ENCODE data around the gene TCFL5. TPM values are rescaled to one million over a fixed set of nuclear protein-coding genes. Genes with fewer than 3 reads are reported as not detected.

TCFL5 gene
- total and polyA plus RNA-seq, 2 donors (not counting 3 experiments of a cell fraction or from before 2014, with no cell fraction given), result 4.4 to 11.1 TPM

DNA sequence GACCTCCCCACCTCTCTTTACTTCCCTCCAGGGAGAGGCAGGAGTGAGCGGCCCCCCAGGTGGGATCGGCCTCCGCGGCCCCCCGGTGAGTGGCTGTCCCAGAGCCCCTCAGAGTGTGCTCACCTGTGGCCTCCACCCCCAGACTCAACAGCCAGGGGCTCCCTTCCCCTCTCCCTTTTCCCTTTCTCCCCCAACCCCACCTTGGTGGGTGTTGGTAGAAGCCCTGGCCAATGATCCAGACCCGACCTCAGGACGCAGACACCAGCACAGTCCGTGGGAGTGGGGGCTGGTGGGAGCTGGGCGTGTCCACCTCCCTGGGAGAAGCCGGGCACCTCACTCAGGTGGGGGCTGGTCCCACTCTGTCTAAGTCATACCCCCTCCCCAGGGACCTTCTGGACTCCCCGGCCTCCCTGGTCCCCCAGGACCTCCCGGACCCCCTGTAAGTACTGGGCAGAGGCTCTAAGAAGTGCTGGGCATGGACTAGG, 39.9 kb downstream of the TCFL5 start:
- no peak overlapping the region for H2AFZ ChIP-seq (ENCODE audit: low read depth, low read length)
- ChIA-PET POLR2A (no interaction called here), CTCF (interaction anchor here (1.1 to 2.0 kb wide), 3 partner anchors 11 to 25 kb away, joined by 4 to 14 read pairs (median 8); partner anchors contain the start of gene MRGBP)
- FAIRE-seq (no peak), DNase-seq (ENCODE audit: low read depth, low spot score) (no peak)
- H3K79me2 ChIP-seq (ENCODE audit: control insufficient read depth, insufficient read depth, low read length), result no peaks in the 10 kb centered on the region
- no peak overlapping the region for H3K27ac ChIP-seq (ENCODE audit: insufficient read depth, low read depth, low read length)
- no peak overlapping the region for H3K4me3 ChIP-seq (replicated peaks in 1 of 3; ENCODE audit: insufficient read depth in 1 of 3, low read depth in 1 of 3, low read length in 3 of 3)
- peaks cover 15% of the 10 kb centered on the region for H3K4me1 ChIP-seq (ENCODE audit: control insufficient read depth, extremely low read depth, insufficient read depth, low read length)
- no TSS peak for BruUV-seq (replicated peaks)
- no peaks in the 10 kb centered on the region for H3K9me1 ChIP-seq (replicated peaks; ENCODE audit: control insufficient read depth, extremely low read depth, insufficient read depth, low read length)
- H4K20me1 ChIP-seq (replicated peaks; ENCODE audit: control insufficient read depth, extremely low read depth, insufficient read depth, low read length), result no peaks in the 10 kb centered on the region
- H3K27me3 ChIP-seq (ENCODE audit: control insufficient read depth in 2 of 2, insufficient read depth in 2 of 2, low read length in 2 of 2), result peaks cover 0 to 9% of the 10 kb centered on the region in 2 experiments
- no peaks in the 10 kb centered on the region for H3K36me3 ChIP-seq (ENCODE audit: control insufficient read depth in 2 of 2, extremely low read depth in 1 of 2, insufficient read depth in 2 of 2, low read length in 2 of 2)
- dilution Hi-C loops (cut with MboI; ENCODE audit: extremely low pct_ligation_motif_present, low sequenced_read_pairs) (no loop called here), intact Hi-C loops (cut with micrococcal nuclease) (no loop called here)
- no peak overlapping the region for H3K4me2 ChIP-seq (ENCODE audit: insufficient read depth, low read length)
- no peak for TF ChIP-seq JUN (IDR thresholded peaks at IDR 0.05; ENCODE audit: borderline replicate concordance, insufficient read depth, insufficient read length, low read depth)
- TF ChIP-seq, protein P1, sequence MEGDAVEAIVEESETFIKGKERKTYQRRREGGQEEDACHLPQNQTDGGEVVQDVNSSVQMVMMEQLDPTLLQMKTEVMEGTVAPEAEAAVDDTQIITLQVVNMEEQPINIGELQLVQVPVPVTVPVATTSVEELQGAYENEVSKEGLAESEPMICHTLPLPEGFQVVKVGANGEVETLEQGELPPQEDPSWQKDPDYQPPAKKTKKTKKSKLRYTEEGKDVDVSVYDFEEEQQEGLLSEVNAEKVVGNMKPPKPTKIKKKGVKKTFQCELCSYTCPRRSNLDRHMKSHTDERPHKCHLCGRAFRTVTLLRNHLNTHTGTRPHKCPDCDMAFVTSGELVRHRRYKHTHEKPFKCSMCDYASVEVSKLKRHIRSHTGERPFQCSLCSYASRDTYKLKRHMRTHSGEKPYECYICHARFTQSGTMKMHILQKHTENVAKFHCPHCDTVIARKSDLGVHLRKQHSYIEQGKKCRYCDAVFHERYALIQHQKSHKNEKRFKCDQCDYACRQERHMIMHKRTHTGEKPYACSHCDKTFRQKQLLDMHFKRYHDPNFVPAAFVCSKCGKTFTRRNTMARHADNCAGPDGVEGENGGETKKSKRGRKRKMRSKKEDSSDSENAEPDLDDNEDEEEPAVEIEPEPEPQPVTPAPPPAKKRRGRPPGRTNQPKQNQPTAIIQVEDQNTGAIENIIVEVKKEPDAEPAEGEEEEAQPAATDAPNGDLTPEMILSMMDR (IDR thresholded peaks at IDR 0.05; ENCODE audit: extremely low read depth in 1 of 2, insufficient read depth in 1 of 2, low read depth in 1 of 2, low read length in 2 of 2), result no peak
- no peak for TF ChIP-seq MYC (IDR thresholded peaks at IDR 0.05; ENCODE audit: low read depth, low read length)
- TF ChIP-seq POLR2A (IDR thresholded peaks at IDR 0.05; ENCODE audit: low read depth, low read length), result no peak
- TF ChIP-seq, protein P2, sequence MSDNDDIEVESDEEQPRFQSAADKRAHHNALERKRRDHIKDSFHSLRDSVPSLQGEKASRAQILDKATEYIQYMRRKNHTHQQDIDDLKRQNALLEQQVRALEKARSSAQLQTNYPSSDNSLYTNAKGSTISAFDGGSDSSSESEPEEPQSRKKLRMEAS (IDR thresholded peaks at IDR 0.05; ENCODE audit: insufficient read depth, insufficient read length), result no peak
- no peak for TF ChIP-seq FOS (IDR thresholded peaks at IDR 0.05; ENCODE audit: borderline replicate concordance, insufficient read depth, low read length)
- TF ChIP-seq EZH2 (IDR thresholded peaks at IDR 0.05; ENCODE audit: borderline replicate concordance, low read depth, low read length, severe bottlenecking), result no peak
- no peak for TF ChIP-seq GATA2 (IDR thresholded peaks at IDR 0.05; ENCODE audit: insufficient read depth, insufficient read length, low read depth, low read length)
- TF ChIP-seq POLR2AphosphoS5 (IDR thresholded peaks at IDR 0.05; ENCODE audit: insufficient read depth, low read depth, low read length), result no peak
- H3K9me3 ChIP-seq (replicated peaks; ENCODE audit: control insufficient read depth, insufficient read depth, low read length), result no peaks in the 10 kb centered on the region
- no peak overlapping the region for H3K9ac ChIP-seq (replicated peaks; ENCODE audit: extremely low read depth, insufficient read depth, low read length)

All from endothelial cell of umbilical vein (primary cell).